ENCODE data around the gene TBC1D30.

DNA sequence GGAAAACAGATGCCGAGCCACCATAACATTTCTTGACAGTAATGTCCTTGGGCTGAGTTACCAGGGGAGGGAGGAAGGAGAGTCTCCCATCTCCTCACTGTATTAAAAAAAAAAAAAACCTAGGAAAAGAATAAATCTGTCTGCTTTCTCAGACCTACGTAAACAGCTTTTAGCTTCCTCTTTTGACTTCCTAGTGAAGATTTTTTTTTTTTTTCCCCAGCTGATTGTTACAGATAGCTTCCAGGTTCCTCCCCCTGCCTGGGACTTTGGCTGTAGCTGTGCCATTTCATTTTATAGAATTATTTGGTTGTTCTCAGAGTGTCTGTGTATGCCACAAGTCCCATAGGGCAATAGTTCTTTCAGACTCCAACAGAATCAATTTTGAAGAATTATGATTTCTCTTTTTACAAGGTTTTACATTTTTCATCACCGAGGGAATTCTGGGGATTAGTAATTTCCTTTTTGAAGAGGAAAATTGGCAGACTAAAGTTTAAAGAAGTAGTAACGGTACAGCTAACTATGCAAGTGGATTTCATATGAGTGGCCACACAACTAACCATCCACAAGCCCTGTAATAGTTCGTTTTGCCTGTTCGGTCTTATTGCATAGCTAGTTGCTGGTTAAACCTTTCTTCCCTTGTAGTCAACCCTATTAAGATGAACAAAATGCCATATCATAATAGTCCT, 42.1 kb upstream of the TBC1D30 start:
- TF ChIP-seq CTCF (IDR thresholded peaks at IDR 0.05) (no peak), POLR2A (IDR thresholded peaks at IDR 0.05) (no peak)

Measured in lower leg skin (tissue), 3 donors.